Measurements from ENCODE around the gene CTDSP1.

Gene CTDSP1

GRCh38 chr2:218398437-218399390 is 954 bp upstream of the CTDSP1 start:
- DNase-seq (ENCODE audit: low read depth in 2 of 3, low spot score in 2 of 3), result peak in 2 of 3 experiments; percentile 36 to 37

GRCh38 chr2:218400167-218400929 is 680 bp downstream of the CTDSP1 start:
- no peak for DNase-seq (ENCODE audit: low read depth in 2 of 3, low spot score in 2 of 3)

- DNase-seq (ENCODE audit: low read depth in 2 of 3, low spot score in 2 of 3), result no peak
Measured at GRCh38 chr2:218400930-218401881, 1.5 kb downstream of the CTDSP1 start.

- no peak for DNase-seq (ENCODE audit: low read depth in 2 of 3, low spot score in 2 of 3)
Measured at GRCh38 chr2:218401890-218402289, 2.2 kb downstream of the CTDSP1 start.

DNA sequence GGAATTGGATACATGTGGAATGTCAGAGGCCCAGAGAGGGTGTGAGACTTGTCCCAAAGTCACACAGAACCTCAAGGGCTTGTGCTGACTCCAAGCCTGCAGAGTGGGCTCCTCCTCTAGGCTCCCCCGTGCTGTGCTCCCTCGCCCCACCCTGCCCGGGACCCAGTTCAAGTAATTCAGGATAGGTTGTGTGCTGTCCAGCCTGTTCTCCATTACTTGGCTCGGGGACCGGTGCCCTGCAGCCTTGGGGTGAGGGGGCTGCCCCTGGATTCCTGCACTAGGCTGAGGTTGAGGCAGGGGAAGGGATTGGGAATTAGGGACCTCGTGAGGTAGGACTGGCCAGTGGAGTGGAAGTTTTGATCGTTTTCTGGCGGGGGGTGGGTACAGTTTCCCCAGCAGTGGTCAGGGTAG is 2.8 kb downstream of the CTDSP1 start:
- DNase-seq (ENCODE audit: low read depth in 2 of 3, low spot score in 2 of 3), result no peak

DNA sequence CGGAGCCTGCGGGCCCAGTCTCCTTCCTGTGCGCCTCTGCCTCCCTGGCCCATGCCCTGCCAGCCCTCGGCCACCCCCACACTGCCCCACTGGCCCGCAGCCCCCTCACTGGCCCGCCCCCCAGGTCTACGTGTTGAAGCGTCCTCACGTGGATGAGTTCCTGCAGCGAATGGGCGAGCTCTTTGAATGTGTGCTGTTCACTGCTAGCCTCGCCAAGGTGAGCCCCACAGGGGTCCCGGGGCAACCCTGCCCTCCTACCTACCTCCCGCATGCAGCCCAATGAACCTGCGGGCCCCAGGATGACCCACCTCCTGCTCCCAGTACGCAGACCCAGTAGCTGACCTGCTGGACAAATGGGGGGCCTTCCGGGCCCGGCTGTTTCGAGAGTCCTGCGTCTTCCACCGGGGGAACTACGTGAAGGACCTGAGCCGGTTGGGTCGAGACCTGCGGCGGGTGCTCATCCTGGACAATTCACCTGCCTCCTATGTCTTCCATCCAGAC is 3.3 kb downstream of the CTDSP1 start:
- no peak for DNase-seq (ENCODE audit: low read depth in 2 of 3, low spot score in 2 of 3)

DNA sequence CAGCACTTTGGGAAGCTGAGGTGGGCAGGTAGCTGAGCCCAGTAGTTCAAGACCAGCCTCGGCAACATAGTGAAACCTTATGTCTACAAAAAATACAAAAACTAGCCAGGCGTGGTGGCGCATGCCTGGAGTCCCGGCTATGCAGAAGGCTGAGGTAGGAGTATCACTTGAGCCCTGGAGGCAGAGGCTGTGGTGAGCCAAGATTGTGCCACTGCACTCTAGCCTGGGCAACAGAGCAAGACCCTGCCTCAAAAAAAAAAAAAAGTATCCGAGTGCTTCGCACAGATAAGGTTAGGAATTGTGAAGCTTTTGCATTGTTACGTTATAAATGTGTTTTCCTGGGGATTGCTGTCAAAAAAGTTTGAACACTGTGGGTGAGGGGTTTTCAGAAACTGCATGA is 4.1 kb downstream of the CTDSP1 start:
- no peak for DNase-seq (ENCODE audit: low read depth in 2 of 3, low spot score in 2 of 3)

DNA sequence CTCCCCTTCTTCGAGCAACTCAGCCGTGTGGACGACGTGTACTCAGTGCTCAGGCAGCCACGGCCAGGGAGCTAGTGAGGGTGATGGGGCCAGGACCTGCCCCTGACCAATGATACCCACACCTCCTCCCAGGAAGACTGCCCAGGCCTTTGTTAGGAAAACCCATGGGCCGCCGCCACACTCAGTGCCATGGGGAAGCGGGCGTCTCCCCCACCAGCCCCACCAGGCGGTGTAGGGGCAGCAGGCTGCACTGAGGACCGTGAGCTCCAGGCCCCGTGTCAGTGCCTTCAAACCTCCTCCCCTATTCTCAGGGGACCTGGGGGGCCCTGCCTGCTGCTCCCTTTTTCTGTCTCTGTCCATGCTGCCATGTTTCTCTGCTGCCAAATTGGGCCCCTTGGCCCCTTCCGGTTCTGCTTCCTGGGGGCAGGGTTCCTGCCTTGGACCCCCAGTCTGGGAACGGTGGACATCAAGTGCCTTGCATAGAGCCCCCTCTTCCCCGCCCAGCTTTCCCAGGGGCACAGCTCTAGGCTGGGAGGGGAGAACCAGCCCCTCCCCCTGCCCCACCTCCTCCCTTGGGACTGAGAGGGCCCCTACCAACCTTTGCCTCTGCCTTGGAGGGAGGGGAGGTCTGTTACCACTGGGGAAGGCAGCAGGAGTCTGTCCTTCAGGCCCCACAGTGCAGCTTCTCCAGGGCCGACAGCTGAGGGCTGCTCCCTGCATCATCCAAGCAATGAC is 4.8 kb downstream of the CTDSP1 start:
- DNase-seq (ENCODE audit: low read depth in 2 of 3, low spot score in 2 of 3), result no peak

GRCh38 chr2:218405086-218405745 is 5.5 kb downstream of the CTDSP1 start:
- DNase-seq (ENCODE audit: low read depth in 2 of 3, low spot score in 2 of 3), result no peak

- DNase-seq (ENCODE audit: low read depth in 2 of 3, low spot score in 2 of 3), result no peak
Measured at GRCh38 chr2:218405746-218406208, 6.1 kb downstream of the CTDSP1 start.

DNA sequence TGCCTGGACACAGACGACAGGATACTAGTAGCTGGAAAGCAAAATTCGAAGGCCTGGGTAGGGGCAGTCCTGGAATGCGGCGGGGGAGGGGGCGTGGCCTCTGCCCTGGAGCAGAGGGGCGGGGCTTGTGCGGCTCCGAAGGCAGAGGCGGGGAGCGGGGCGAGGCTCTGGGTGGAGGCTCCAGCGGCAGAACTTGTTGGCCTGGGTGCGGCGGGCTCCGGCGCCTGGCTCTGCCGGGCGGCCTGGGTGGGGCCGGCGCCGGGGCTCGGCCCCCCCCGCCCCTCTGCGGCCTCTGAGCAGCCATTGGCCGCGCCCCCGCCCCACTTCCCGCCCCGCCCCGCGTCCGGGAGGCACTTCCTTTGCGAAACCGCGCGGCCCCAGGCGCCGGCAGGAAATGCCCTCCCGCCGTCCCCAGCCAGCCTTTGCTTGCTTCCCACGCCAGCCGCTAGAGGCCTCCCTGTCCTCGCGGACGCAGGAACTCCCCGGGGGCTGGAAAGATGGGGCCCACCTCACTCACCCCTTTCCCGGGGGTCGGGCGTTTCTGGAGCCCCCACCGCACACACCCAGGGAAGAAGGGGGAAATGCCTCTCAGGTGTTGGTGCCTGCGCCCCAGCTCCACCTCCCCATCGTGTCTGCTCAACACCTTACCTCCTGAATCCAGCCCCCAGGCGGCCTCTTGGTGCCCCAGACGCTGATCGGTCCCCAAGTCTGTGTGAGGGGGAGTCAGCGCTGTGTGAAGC is 6.7 kb downstream of the CTDSP1 start:
- peak; percentile 90 to 91 (median 90) for DNase-seq (ENCODE audit: low read depth in 2 of 3, low spot score in 2 of 3)

GRCh38 chr2:218406949-218407618 is 7.4 kb downstream of the CTDSP1 start:
- peak in 2 of 3 experiments; percentile 28 to 35 for DNase-seq (ENCODE audit: low read depth in 2 of 3, low spot score in 2 of 3)

- no peak for DNase-seq (ENCODE audit: low read depth in 2 of 3, low spot score in 2 of 3)
Measured at GRCh38 chr2:218407717-218408116, 8.0 kb downstream of the CTDSP1 start.

GRCh38 chr2:218418321-218418716 is 18.7 kb downstream of the CTDSP1 start:
- DNase-seq (ENCODE audit: low read depth in 2 of 3, low spot score in 2 of 3), result no peak

DNA sequence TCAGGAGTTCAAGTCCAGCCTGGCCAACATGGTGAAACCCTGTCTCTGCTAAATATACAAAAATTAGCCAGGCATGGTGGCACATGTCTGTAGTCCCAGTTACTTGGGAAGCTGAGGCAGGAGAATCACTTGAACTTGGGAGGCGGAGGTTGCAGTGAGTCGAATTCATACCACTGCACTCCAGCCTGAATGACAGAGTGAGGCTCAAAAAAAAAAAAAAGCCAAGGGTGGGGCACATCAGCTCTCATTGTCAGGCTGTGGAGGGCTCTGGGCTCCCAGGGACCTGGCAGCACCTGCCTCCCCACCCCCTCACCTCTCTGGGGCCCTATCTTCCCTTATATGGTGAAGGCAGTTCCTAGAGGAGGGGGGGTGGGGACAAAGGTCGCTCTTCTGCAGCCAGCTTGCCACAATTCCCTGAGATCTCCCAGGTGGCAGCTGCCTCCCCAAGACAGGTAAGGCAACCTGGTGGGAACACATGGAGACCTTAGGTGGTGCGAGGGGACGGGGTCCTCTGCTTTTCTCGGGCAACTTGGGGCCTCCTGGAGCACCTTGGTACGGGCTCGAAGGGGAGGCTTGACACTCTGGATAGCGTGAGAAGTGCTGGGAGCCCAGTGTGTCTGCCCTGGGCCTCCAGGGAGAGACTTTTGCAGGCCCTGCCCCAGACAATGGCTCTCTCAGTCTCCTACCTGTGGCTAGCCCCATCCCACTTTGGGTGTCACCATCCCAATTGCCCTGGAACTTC is 19.2 kb downstream of the CTDSP1 start, which contains the start of gene VIL1:
Gene VIL1, plus strand, starts transcription at position 407 of the 742 bp plus-strand sequence. CDS start 4,656 bp downstream, outside the sequence.
- no peak for DNase-seq (ENCODE audit: low read depth in 2 of 3, low spot score in 2 of 3)

DNA sequence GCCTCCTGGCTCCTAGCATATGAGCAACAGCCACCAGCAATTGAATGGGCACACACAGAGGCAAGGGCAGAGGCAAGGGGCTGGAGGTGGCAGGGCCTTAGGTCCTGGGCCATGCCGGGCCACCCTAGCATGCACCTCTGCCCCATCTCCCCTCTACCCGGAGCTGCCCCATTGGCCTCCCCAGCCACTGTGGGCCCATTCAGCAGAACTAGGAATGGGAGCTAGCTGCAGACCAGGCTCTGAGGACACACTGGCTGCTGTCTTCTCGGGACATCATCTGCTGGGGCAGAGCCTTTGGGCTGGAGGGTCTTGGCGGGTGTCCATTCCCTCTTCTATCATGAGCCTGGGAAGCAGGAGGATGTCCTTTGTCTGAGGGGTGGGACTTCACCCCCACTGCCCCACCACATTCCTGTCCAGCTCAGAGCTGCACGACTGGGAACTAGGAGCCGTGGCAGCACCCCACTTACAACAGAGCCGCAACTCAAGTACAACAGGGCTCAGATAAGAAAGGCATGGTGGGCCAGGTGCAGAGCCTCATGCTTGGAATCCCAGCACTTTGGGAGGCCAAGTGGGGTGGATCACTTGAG is 20.1 kb downstream of the CTDSP1 start:
- no peak for DNase-seq (ENCODE audit: low read depth in 2 of 3, low spot score in 2 of 3)

DNA sequence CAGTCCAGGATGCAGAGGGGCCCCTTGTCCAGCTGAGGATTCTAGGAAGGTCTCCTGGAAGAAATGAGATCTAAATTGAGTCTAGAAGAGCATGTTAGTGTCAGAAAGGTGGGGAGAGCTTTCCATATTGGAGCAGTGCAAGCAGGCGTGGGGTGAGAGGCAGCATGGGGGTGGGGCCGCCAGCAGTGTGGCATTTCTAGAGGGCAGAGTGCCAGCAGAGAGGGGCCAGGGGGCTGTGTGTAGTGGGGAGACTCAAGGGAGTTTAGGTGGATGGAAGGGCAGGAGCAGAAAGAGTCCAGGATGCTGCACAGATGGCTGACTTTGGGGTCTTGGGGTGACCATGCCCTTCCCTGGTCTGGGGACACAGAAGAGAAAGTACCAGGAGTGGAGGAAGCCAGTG is 21.4 kb downstream of the CTDSP1 start:
- no peak for DNase-seq (ENCODE audit: low read depth in 2 of 3, low spot score in 2 of 3)

All from activated CD8-positive, alpha-beta memory T cell treated with anti-CD3 and anti-CD28 coated beads for 48 hours (primary cell).